HG02884 (cell line): ENCODE results near the gene DLG2.

ENCODE experiments used
- ATAC-seq: cut with Tn5 transposase; IDR thresholded peaks from one replicate; pipeline ENCODE4 v1.9.1; 2021; ENCODE audit warnings: mild to moderate bottlenecking, moderate library complexity; ENCODE audit not compliant: unreplicated experiment

Gene DLG2

GRCh38 chr11:84541731-84542340 lies 1085.3 kb downstream of the DLG2 start:
- ATAC-seq = no peak

DNA sequence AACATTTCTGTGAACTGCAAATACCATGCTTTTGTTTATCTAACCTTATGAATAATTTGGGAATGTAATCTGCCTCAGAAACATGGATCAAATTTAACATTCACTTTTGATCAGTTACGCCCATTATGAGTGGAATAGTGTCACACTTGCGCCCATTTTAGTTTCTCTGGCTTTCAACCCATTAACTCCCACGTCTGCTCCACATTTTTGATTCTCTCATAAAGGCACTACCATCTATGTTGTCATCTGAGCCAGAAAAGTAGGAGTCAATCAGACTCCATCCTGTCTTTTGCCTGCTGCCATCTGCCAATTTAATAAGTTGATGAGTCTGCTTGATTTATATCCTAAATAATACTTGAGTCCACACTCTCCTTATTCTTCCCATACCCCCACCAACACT lies 1090.7 kb downstream of the DLG2 start:
- ATAC-seq = no peak

GRCh38 chr11:84532364-84532763 lies 1094.8 kb downstream of the DLG2 start:
- no peak for ATAC-seq

DNA sequence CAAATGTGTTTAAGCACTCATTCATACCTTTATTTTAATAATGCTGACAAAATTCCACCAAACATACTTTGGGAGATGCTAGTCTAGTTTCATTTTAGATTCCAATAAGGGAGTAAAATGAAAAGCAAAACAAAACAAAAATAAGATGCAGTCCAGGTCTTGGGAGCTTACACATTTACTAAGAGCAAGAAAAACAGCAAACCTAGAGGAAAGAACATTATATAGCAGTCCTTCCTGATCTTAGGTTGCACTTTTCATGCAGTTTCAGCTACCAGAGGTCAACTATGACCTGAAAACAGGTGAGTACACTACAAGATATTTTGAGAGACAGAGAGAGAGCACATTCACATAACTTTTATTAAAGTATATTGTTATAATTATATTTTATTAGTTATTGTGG lies 1100.9 kb downstream of the DLG2 start:
- ATAC-seq = no peak

GRCh38 chr11:84524422-84525051 lies 1102.6 kb downstream of the DLG2 start:
- ATAC-seq = no peak

GRCh38 chr11:84522331-84522730 lies 1104.8 kb downstream of the DLG2 start:
- ATAC-seq = no peak

GRCh38 chr11:84518631-84519183 lies 1108.4 kb downstream of the DLG2 start:
- no peak for ATAC-seq

DNA sequence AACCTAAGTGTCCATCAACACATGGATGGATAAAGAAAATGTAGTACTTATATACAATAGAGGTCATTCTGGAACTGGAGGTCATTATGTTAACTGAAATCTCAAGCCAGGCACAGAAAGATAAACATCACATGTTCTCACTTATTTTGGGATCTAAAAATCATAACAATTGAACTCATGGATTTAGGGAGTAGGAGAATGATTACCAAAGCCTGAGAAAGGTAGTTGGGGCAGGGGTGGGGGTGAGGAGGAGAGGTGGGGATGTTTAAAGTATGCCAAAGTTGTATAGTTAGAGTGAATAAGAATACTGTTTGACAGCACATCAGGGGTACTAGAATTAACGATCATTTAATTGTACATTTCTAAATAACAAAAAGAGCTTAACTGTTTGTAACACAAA lies 1112.7 kb downstream of the DLG2 start:
- ATAC-seq = no peak

- ATAC-seq = no peak
Measured at GRCh38 chr11:84503503-84503902, 1123.6 kb downstream of the DLG2 start.

DNA sequence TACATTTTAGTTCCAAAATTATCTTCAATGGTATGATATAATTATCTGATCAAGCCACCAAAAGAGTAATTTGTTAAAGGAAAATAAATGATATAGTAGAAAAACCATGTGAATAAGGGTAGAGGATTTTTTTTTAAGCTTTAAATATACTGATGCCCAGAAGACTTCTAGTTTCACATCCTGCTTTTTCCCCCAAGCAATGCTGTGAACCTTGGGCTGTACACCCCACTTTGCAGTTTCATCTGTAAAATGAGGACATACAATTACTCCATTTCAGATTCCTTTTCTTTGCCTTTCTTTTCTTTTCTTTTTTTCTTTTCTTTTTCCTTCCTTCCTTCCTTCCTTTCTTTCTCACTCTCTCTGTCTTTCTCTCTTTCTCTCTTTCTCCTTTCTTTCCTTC lies 1125.4 kb downstream of the DLG2 start:
- no peak for ATAC-seq

DNA sequence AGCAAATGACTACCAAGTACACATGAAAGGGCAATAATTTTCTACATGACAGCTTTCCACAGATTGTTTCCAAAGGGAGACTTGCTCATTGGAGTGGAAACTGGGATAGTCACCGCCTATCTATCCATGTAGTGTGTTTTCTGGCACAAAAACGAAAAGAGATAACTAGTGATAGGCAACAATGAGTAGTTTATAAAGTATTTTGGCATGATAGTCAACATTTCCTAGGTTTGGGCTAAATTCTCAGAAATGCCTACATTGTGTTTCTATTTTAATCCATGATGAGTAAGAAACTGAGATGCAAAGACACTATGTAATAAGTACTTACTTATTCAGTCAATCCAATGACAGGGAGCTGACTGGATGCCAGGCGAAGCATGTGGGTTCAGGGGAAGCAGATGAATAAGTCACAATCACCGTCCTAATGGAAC lies 1129.1 kb downstream of the DLG2 start:
- no peak for ATAC-seq

DNA sequence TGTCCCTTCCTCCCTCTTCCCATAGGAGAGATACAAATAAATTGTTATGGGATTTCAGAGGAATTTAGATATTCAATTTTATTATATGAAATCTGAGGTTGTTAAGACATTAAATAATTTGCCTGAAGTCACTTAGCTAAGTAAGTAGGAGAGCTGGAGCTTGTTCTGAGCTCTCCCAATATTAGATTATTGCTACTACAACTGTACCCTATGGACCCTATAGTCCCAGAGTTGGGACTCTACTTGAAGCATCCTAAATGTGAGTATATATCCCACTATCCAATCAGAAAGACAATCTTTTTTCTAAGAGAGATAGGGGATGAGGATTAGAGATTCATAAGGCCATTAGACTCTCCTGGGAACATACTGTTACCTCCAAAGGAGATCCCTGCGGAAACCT lies 1130.0 kb downstream of the DLG2 start:
- ATAC-seq = no peak

DNA sequence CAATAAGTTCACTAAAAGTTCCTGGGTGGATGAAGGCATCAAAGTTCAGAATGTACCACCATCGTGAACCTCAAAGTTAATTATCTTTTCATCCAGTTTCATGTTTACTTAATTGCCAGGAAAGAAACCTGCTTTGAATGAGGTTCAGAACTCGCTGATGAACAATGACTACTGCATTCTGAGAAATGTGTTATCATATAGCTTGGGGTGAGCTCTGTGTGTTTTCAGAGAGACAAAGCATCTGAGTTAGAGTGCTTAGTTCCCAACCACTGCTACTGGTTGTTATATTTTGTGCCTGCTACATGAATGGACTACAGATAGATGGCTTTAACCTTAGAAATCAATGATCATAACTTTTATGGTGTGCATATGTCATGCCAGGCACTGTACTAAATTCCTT lies 1131.0 kb downstream of the DLG2 start:
- no peak for ATAC-seq

- ATAC-seq = no peak
Measured at GRCh38 chr11:84480131-84480530, 1147.0 kb downstream of the DLG2 start.

DNA sequence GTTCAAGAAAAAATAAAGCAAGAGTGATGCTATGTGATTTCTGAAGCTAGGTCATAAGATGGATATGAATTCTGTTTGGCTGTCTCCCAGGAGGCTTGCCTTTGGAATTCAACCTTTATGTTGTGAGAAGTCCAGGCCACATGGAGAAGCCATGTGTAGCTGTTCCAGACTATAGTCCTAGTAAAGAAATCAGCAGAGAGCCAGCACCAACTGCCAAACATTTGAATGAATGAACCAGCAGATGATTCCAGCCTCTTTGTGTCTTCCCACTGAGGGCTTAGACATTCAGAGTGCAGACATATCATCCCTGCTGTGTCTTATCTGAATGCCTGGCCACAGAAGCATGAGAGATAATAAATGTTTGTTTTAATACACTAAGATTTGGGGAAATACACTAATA lies 1150.6 kb downstream of the DLG2 start:
- ATAC-seq = no peak

GRCh38 chr11:84471501-84471900 lies 1155.6 kb downstream of the DLG2 start:
- ATAC-seq = no peak

GRCh38 chr11:84468235-84468634 lies 1158.9 kb downstream of the DLG2 start:
- ATAC-seq = no peak

GRCh38 chr11:84465040-84465439 lies 1162.1 kb downstream of the DLG2 start:
- no peak for ATAC-seq

DNA sequence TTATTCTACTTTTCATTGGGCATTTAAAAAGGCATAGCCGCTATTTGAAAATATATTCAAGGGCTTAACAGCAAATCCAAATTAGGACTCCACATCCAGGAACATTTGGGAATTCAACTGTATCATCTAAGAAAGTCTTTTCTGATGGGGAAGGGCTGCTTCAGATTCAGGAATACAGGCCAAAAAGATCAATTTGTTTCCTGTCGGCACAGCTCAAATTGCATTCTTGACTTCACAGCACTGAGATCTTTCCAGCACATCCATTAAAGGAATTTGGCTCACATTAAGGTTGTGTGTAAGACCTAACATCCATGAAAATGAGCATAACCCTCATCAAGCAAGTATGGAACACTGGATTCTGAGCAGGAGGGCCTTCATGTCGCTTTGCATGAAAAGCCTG lies 1171.5 kb downstream of the DLG2 start:
- ATAC-seq = no peak

DNA sequence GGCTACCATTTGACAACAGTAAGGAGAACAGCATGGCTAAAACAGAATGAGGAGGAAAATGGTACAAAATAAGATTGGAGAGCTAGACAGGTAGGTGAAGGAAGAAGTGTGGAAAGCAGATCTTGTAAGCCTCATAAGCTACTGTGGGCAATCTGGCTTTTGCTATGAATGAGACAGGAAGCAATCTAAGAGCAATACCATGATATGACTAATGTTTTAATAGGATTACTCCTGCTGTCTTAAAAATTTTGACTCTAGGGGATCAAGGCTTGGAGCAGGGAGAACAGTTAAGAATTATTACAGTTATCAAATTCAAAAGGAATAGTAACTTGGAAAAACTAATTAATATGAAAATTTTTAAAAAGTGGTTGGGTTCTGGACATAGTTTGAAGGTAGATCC lies 1174.9 kb downstream of the DLG2 start:
- no peak for ATAC-seq

DNA sequence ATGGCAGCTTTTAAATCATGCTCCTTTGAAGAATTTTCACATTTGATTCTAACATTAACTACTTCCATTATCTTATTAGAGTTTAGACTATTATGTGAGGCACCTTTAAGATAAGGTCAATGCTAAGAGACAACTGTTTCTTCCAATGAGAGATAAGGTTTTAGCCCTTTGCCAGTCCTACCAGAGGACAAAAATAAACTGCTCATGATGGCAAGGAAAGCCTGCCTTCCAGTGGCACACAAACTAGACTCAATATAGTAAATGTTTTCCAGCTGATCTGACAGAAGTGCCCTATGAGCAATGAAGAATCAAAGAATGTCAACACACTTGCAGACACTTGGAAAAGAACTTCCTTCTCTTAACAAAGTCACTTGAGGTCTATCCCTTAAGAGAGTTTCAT lies 1188.6 kb downstream of the DLG2 start:
- no peak for ATAC-seq

- peak; percentile 93 for ATAC-seq
Measured at GRCh38 chr11:84437071-84437980, 1189.8 kb downstream of the DLG2 start.
